ELR (cell line): Measurements from ENCODE around the gene CXorf65.

Experiments
- DNase-seq: peaks from one replicate; pipeline ENCODE4 v3.0.0-alpha.2; 2015; ENCODE audit warnings: low read depth

The CXorf65 gene

GRCh38 chrX:71105628-71106027 lies 912 bp downstream of the CXorf65 start:
- DNase-seq, result no peak

DNA sequence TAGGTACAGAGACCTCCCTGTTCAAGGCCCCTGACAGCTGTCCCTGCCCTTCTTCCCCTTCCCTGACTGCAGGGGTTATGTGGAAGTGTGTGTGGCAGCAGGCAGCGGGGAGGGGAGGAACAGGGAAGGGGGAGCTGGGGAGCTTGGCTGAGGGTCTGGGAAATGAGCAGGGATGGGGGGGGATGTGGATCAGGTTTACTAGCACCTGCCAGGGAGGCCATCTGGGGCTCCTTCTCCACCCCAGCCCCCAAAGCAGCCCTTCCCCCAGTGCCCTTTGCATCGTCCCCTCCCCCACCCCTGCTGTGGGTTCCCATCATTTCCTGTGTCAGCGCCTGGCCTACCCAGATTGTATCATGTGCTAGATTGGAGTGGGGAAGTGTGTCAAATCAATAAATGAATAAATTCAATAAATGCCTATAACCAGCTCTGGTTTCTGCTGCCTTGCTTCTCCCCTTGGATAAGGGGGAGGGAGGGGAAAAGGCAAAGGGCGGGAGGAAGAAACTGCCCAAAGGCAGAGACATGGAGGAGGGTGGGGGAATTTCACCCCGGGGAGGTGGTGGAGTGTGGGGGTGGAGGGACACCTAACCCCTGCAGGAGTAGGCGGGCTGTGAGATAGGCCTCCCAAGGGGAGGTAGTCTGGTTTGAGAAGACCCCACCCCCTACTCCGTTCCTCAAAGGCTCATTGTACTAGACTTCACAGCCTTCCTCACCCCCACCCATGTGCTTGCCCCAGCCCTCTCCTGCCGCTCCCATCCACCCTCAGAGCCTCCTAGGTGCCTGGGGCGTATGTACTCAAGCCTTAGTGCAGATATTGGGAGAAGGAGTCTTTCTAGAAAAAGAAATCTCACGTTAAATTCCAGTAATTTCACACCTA lies 3.2 kb downstream of the CXorf65 start:
- no peak for DNase-seq

- DNase-seq, result no peak
Measured at GRCh38 chrX:71102292-71102691, 4.2 kb downstream of the CXorf65 start.

- no peak for DNase-seq
Measured at GRCh38 chrX:71100581-71101505, 5.7 kb downstream of the CXorf65 start.

DNA sequence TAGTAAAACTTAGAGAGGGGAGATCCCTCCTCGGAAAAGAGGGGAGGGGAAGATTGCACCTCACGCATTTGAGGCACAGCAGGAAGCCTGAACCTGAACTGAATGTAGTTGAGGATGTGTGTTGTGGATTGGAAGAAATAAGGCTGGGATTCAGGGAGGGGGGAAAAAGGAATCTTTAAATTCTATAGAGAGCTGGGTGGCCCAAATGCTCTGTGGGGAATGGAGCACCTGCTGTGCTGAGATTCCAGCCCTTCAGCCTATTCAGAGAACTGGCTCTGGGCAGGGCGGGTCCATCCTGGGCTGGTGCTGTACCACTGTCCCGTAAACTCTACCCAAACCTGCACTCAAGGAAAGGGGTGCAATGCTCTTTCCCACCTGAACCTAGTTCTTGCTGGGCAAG lies 6.8 kb downstream of the CXorf65 start:
- no peak for DNase-seq

DNA sequence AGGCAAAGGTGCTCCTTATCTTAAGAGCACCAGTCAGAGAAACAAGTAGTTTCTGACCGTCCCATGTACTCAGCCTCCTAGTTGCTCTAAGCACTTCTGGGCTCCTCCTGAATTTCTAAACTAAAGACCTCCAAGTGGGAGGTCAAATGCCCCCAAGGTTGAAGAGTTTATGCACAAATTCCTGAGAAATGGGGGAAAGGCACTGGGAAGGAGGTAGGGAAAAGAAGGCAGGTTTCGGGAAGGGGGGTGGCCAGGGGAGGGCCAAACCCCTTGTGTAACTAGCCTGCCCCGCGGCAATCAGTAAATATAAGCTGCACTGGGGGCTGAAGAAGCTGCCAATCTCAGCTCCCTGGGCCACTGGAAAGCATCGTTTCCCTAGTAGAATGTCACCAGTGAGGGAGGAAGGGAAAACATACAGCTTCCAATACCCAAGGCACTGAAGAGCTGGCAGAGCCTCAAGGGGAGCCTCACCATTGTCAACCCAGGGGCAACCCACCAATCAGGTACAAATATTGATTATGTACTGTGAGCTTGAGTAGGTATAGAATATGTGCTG lies 7.5 kb downstream of the CXorf65 start:
- DNase-seq, result no peak

DNA sequence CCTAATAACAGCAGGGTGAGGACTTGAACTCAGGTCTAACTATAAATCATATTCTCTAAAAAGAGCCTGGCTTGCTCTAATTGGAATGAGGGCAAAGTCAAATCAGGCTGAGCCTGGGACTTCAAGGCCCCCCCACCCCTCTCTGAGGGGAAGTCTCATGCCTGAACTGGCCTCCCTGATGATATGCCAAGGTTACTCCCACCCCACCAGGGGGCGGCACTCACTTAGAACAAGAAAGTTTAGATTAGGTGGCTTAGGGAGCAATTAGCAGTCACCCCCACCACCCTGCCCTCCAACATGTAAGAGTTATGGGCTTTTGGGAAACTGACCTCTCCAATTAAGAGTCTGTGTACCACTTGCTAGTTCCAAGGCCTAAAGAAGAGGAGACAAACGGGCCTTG lies 8.2 kb downstream of the CXorf65 start:
- peak; percentile 55 for DNase-seq

- no peak for DNase-seq
Measured at GRCh38 chrX:71096760-71097032, 9.8 kb downstream of the CXorf65 start.

GRCh38 chrX:71095981-71096759 lies 10.4 kb downstream of the CXorf65 start:
- peak; percentile 49 for DNase-seq

DNA sequence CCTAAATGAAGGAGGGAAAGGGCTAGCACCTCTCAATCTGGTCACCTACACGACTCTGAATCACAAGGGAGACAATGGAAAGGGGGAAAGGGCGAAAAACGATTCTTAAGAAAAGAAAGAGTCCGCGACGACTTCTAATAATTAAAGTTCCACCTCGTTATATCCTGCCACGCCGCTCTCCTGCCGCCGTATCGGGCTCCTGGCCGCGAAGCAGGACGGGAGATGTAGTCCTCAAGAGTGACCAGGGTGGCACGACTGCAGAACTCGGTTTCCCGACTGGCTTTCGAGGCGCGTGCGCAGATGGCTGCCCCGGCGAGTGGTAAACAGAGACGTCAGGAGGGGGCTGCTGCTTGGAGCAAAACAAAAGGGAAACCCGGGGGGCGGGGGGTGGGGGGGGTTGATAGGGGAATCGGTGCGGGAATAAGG lies 11.0 kb downstream of the CXorf65 start, which contains the start of gene FOXO4:
TSS of gene FOXO4 (plus strand) at position 297 of the 426 bp plus-strand sequence. CDS start 678 bp downstream, outside the sequence.
- DNase-seq, result peak; percentile 85

- DNase-seq, result no peak
Measured at GRCh38 chrX:71095033-71095432, 11.5 kb downstream of the CXorf65 start.

- no peak for DNase-seq
Measured at GRCh38 chrX:71091263-71091662, 15.3 kb downstream of the CXorf65 start.

DNA sequence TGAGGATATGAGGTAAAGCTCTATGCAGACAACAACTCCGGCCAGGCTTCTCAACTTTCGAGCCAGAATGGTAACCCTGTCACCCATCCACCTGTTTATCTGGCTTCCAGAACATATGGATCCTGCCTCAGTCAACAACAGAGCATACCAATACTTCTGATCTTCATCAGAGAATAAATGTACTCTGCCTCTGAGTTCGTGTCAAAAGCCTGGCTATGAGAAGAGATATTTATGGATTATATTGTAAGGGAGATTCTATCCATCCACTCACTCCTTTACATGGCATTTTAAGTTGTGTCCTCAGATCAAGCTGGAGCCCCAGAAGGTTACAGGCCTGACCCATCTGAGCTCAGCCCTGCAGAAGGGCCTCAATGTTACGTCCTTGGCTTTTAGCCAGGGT lies 20.6 kb downstream of the CXorf65 start:
- DNase-seq, result no peak

GRCh38 chrX:71082822-71083221 lies 23.7 kb downstream of the CXorf65 start:
- DNase-seq, result no peak

GRCh38 chrX:71082124-71082647 lies 24.4 kb downstream of the CXorf65 start:
- no peak for DNase-seq

- DNase-seq, result peak; percentile 57
Measured at GRCh38 chrX:71081330-71082123, 25.0 kb downstream of the CXorf65 start.

DNA sequence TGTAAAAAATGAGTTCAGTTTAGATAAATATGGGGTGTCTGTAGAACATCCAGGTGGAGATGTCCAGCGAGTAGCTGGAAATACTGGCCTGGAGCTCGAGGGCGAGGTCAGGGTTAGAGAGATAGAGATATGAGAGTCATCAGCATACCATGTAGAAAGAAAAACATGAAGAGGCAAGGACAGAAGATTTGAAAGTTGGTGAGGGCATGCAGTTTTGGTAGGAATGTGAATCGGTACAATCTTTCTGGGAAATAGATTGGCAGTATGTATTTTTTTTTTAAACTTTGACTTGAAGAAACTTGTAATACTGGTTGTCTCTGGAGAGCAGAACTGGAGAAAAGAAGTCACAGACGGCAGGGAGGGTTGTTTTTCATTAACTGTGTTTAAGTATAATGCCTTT lies 36.0 kb downstream of the CXorf65 start:
- DNase-seq, result no peak

DNA sequence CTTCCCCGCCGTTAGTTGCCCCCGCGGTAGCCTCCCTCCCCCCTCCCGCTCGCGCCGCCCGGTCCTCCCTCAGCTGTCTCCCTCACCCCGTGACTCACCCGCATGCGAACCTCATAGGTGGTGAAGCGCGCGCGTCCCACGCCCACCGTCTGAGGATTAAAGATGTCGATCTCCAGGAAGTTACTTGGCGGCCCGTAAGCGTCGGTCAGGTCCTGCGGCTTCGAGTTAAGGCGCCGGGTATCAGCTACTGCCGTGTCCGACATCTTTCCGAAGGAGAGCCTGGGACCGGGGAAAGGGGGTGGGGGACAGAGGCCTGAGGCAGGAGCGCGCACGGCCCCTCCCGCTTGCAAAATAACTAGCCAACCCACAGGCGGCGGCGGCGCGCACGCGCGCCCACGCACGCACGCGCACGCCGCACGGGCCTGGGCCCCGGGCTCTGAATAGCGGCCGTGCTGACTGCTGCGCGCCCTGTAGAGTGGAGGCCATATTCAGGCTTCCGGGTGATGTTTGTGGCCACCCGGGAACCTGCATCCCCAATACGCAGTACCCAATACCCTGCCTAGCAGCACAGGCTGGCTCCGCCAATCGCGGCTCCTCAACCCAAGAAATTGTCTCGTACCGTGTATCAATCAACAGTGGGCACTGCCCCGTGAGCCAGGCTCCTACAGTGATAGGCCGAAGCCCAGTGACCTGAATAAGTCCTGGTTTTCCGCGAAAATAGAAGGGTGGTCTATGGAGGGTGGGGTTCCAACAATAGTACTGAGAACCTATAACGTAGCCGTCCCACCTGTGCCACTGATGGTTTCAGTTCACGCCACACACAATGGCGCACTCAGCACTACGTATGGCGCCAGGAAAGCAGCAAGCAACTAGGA lies 38.3 kb downstream of the CXorf65 start, which contains the start of gene SNX12:
TSS of gene SNX12 (minus strand) at position 291 of the 875 bp plus-strand sequence. CDS start at position 263, 28 bp downstream.
- peak; percentile 91 for DNase-seq

DNA sequence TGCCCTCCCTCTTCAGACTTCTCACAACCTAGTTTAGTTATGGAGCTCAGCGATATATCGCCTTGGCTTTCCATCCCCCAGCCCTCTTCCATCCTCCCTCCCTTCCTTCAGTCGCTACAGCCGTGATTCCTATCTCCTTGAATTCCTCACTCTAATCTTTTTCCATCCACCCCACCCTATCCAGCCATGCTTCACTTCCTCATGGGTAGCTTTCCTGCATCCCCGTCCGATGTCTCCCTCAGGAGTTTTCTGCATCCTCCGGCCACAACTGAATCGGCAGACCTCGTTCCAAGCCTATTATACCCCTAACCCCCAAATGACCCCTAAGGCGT lies 38.9 kb downstream of the CXorf65 start:
- DNase-seq, result no peak

GRCh38 chrX:71067089-71067488 lies 39.5 kb downstream of the CXorf65 start:
- DNase-seq, result no peak
